ENCODE results near the gene FBXL14. TPM values are rescaled to one million over a fixed set of nuclear protein-coding genes. Genes with fewer than 3 reads are reported as not detected.

FBXL14 gene
- total and polyA plus RNA-seq, 9 of the 15 experiments (the other 6 are each of a cell fraction or from before 2014, with no cell fraction given), result 0.13 to 9.8 (median 3.3) TPM

GRCh38 chr12:1639538-1639937, 45.2 kb upstream of the FBXL14 start:
- no peak for TF ChIP-seq ARHGAP35 (IDR thresholded peaks at IDR 0.05; ENCODE audit: partially characterized antibody)
- TF ChIP-seq ZNF24 (IDR thresholded peaks at IDR 0.05), result no peak
- no peak for TF ChIP-seq ELF2 (CRISPR knock-in tag; IDR thresholded peaks at IDR 0.05)
- no peak for TF ChIP-seq ARID4B (CRISPR knock-in tag; IDR thresholded peaks at IDR 0.05)
- no peak for TF ChIP-seq FOXJ3 (CRISPR knock-in tag; IDR thresholded peaks at IDR 0.05)
- no peak for TF ChIP-seq ZNF436 (CRISPR knock-in tag; IDR thresholded peaks at IDR 0.05)
- TF ChIP-seq MCM5 (IDR thresholded peaks at IDR 0.05; ENCODE audit: low read depth), result no peak
- TF ChIP-seq COPS2 (conservative IDR thresholded peaks at IDR 0.05), result no peak
- no peak for TF ChIP-seq ZC3H11A (IDR thresholded peaks at IDR 0.05; ENCODE audit: low read depth, low read length)
- no peak for TF ChIP-seq HMG20A (CRISPR knock-in tag; conservative IDR thresholded peaks at IDR 0.05)
- no peak for TF ChIP-seq KLF6 (CRISPR knock-in tag; IDR thresholded peaks at IDR 0.05; ENCODE audit: borderline replicate concordance)
- no peak for TF ChIP-seq PTTG1 (tag; IDR thresholded peaks at IDR 0.05; ENCODE audit: low read depth)
- TF ChIP-seq ZNF551 (CRISPR knock-in tag; IDR thresholded peaks at IDR 0.05), result no peak
- TF ChIP-seq STAT5A (IDR thresholded peaks at IDR 0.05; ENCODE audit: borderline replicate concordance, low read length), result no peak
- TF ChIP-seq TCFL5 (CRISPR knock-in tag; conservative IDR thresholded peaks at IDR 0.05), result no peak
- no peak for TF ChIP-seq PCBP2 (IDR thresholded peaks at IDR 0.05; ENCODE audit: low read depth, low read length, poor library complexity, severe bottlenecking)
- no peak for TF ChIP-seq ZNF232 (CRISPR knock-in tag; IDR thresholded peaks at IDR 0.05)
- no peak for TF ChIP-seq CHAMP1 (IDR thresholded peaks at IDR 0.05)
- intact Hi-C loops (cut with micrococcal nuclease), result no loop called here
- DNase-seq (ENCODE audit: extremely low read depth in 1 of 4, low spot score in 3 of 4), result no peak
- H3K4me3 ChIP-seq, result no peak overlapping the region
- H3K4me2 ChIP-seq (ENCODE audit: insufficient read depth, low read length), result no peak overlapping the region
- H3K9me3 ChIP-seq (replicated peaks; ENCODE audit: control insufficient read depth, insufficient read depth, low read depth, low read length), result no peaks in the 10 kb centered on the region
- in situ Hi-C loops (cut with MboI), result no loop called here
- BruUV-seq (replicated peaks), result no TSS peak
- peaks cover 2 to 6% of the 10 kb centered on the region in 2 experiments; a peak in 4 of 5 replicates for H3K4me1 ChIP-seq (replicated peaks in 1 of 2; ENCODE audit: control insufficient read depth in 2 of 2, insufficient read depth in 2 of 2, low read length in 2 of 2)
- no peaks in the 10 kb centered on the region for H3K9me1 ChIP-seq (ENCODE audit: control insufficient read depth, insufficient read depth, low read length)
- POLR2A ChIA-PET, result interaction anchor here (0.6 kb wide), 1 partner anchor 19 kb away, joined by 4 read pairs; no protein-coding TSS in a partner anchor
- no peak overlapping the region for H2AFZ ChIP-seq (ENCODE audit: low read depth, low read length)
- no peaks in the 10 kb centered on the region for H3K27me3 ChIP-seq (ENCODE audit: control insufficient read depth in 2 of 2, insufficient read depth in 2 of 2, low read length in 2 of 2)
- no peak for ATAC-seq
- H3K36me3 ChIP-seq (ENCODE audit: control insufficient read depth, insufficient read depth, low read length), result no peaks in the 10 kb centered on the region; the same call in 2 of the 3 replicates
- no peak overlapping the region for H3K9ac ChIP-seq (ENCODE audit: insufficient read depth in 1 of 2, low read depth in 2 of 2, low read length in 2 of 2)
- WGBS (ENCODE audit: insufficient coverage, low coverage, missing lambda C conversion rate), result 95% methylated on average over 3 of the region's 40 CpGs
- H4K20me1 ChIP-seq (replicated peaks; ENCODE audit: control insufficient read depth, insufficient read depth, low read length), result no peaks in the 10 kb centered on the region
- no peak overlapping the region for H3K27ac ChIP-seq (ENCODE audit: extremely low read depth, low read depth, low read length)
- CTCF ChIA-PET (ENCODE audit: low intra/inter-chr PET ratio), result no interaction called here
- FAIRE-seq, result no peak
- H3K79me2 ChIP-seq (ENCODE audit: control insufficient read depth, insufficient read depth, low read length), result no peaks in the 10 kb centered on the region
